Gastroesophageal sphincter (tissue), 3 donors: ENCODE results near the gene MR1.

Experiments
- CTCF ChIP-seq, 4 experiments: fragments of 200-600 bp in 2 of 4; fragments of 450-650 bp in 2 of 4; sonication (generic) in 1 of 4; IDR thresholded peaks; one replicate each; pipeline ENCODE4 v1.5.1; 2017 to 2019; ENCODE audit warnings: antibody characterized with exemption in 4 of 4, mild to moderate bottlenecking in 2 of 4, moderate library complexity in 2 of 4
- EP300 ChIP-seq: sonication (generic); formaldehyde crosslinking; IDR thresholded peaks from one replicate; pipeline ENCODE4 v1.6.1; 2017; ENCODE audit warnings: antibody characterized with exemption, mild to moderate bottlenecking
- POLR2A ChIP-seq, 2 donors: fragments of 450-650 bp; IDR thresholded peaks; one replicate each; pipeline ENCODE4 v1.6.1; 2017; ENCODE audit warnings: antibody characterized with exemption in 2 of 2, mild to moderate bottlenecking in 2 of 2, moderate library complexity in 1 of 2

DNA sequence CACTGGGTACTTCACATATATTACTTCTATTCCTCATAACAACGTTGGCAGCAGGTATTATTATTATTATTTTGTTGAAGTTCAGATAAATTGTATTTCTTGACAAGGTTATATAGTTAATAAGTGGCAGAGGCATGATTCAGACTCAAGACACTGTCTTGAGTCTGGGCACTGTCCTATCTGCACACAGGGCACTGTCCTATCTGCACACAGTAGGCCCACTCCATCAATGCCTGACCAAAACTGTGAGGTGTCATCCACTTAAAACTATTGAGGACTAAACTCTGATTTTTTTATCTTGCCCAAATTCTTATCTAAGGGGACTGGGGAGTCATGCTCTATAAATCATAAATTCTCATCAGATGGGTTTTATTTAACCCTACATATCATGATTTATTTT is 30.9 kb downstream of the MR1 start:
- TF ChIP-seq CTCF (IDR thresholded peaks at IDR 0.05) (no peak), POLR2A (IDR thresholded peaks at IDR 0.05) (no peak), EP300 (no peak)
